HG02623 (cell line): ENCODE data around the gene MYLIP.

Experiments used
- ATAC-seq: cut with Tn5 transposase; IDR thresholded peaks from one replicate; pipeline ENCODE4 v1.9.1; 2021; ENCODE audit warnings: moderate library complexity; ENCODE audit not compliant: unreplicated experiment

The MYLIP gene

DNA sequence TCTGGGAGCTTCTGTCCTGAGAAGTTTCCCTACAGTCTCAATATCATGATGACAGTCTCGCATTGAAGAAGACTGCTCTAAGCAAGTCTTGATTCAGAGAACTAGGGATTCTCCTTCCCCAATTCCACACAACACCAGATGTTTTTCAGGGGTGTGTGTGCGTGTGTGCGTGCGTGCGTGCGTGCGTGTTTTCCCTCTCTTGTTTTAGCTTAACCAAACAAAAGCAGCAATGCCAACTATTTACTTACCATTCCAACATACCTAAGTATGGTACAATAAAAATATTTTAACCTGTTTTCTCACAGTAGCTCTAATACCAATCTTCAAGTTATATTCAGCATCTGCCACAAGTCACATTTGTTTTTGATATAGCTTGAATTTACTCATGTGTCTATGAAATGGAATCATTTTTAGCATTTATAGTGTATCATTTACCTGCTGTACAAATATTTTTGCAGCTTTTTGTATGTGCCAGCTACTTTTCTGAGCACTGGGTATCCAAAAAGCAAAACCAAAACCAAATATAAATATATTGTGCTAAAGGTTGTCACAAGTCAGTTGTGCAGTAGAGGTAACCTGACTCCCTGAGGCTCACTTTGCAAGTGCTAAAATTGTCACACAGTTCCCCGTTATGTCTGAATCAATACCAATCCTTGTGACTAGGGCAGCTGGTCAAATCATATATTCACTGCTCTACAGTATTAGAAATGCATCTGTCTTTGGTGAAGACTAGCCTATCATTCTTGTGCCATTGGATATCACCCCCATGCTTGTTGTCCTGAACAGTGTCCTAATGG, 21.7 kb upstream of the MYLIP start:
- ATAC-seq, result no peak

DNA sequence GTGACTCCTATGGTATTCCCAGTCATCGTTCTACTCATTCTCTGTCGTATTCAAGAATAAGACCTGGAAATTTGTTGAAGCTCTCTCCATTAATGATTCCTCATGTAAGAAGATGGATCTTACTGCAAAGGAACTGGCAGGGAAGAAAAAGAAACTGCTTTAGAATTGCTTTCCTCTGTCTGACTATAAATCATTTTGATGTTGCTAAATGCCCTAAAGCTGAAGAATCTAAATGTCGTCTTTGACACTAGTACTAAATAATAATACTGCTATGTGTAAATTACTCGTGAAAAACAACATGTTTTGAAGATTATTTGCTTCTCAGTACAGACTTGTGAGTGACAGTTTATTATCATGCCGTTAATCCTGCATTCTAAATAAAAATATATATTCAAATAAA, 20.5 kb upstream of the MYLIP start:
- no peak for ATAC-seq

DNA sequence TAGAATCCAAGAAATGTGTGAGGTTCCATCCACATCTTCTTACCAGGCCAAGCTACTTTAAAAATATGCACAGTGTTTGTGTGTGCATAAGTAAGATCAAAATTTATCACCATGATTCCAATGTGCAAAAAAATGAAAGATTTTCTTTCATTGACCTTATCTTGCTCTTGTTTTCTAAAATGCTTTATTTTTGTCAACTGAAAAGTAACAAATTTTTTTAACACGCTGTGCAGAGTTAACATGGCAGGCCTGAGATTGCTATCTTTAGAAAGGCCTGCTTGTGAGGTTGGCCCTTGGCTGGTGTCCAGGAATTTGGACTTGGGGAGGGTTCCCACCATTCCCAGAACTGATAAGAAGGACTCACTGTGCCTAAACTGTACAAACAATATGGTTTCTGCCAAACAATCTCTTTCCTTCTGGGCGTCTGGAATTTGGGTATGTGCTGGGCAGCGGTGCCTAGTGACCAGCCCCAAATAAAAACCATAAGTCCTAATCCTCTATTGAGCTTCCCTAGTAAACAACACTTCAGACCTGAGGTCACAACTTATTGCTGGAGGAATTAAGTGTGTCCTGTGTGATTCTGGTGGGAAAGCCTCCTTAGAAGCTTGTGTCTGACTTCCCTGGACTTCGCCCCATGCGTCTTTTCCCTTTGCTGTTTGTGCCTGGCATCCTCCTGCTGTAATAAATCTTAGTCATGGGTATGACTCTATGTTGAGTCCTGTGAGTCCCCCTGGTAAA, 19.8 kb upstream of the MYLIP start:
- ATAC-seq, result no peak

DNA sequence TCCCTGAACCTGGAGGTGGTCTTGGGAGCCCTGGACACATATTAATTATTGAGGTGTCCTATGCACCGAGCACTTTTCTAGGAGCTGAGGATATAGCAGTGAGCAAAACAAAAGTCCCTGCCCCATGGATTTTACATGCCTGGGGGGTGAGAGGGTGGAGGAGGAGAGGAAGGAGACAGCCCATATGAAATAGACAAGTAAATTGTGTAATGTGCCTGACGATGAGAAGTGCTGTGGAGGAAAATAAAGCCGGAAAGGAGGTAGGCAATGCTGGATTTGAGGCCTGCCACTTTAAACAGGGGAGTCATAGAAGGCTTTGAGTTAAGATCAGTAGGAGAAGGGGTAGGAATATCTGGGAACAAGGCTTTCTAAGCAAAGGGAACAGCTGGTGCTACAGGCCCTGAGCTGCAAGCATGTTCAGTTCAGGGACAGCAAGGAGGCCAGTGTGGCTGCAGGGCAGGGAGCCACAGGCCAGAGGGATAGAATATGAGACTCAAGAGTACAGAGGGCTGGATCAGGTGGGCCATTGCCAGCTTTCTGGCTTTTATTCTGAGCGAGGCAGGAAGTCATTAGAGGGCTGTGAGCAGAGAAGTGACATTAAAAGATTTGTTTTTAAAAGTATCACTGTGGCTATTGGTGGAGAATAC, 19.1 kb upstream of the MYLIP start:
- ATAC-seq, result no peak

DNA sequence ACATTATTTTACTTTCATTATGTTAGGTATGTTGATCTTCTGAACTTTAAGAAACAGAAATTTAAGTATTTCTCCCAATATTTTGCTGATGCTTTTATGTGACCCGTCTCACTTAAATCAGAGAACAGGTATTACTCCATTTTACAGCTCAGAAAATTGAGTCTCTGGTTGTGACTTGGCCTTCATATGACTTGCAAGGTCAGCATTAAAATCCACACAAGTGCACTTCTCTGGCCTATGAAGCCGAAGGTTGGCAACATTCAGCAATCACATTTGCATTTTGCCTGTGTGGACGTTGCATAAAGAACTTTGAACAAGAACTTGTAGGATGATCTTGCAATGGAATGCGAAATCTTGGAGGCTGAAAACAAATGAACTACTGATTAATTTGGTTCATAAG, 10.1 kb upstream of the MYLIP start:
- ATAC-seq, result no peak

DNA sequence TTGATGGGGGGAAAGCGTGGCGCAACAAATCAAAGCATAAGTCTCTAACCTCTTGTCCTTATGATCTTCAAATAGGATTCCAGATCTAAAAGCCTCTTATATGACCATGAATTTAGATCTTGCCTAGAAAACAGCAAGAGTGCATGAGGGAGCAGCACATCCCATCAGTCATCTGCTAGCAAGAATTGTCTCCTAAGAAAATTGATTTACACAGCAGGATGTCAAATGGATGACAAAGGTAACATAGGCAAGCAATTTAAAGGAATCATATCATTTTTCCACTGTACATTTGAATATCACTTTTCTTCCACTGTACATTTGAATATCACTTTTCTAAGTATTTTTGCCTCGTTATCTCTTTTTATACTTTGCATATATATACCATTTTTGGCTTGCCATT, 7.5 kb upstream of the MYLIP start:
- ATAC-seq, result no peak

DNA sequence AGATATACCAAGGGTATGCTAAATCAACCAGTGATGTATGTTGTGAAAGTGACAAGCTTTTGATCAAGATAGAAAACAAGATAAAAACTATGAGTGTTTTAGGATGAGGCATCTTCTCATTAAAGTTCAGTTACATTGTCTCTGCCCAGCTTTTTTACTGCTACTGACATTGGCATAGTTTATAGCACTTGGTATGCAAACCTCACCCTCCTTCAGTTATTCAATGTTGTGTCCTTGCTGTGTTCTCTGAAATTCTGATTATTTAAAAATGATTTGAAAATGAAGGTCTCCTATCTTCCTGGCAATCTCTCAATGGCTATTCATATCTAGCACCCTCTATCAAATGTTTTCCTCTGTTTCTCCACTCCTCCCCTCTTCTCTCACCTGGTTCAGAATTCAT, 6.7 kb upstream of the MYLIP start:
- ATAC-seq, result no peak

DNA sequence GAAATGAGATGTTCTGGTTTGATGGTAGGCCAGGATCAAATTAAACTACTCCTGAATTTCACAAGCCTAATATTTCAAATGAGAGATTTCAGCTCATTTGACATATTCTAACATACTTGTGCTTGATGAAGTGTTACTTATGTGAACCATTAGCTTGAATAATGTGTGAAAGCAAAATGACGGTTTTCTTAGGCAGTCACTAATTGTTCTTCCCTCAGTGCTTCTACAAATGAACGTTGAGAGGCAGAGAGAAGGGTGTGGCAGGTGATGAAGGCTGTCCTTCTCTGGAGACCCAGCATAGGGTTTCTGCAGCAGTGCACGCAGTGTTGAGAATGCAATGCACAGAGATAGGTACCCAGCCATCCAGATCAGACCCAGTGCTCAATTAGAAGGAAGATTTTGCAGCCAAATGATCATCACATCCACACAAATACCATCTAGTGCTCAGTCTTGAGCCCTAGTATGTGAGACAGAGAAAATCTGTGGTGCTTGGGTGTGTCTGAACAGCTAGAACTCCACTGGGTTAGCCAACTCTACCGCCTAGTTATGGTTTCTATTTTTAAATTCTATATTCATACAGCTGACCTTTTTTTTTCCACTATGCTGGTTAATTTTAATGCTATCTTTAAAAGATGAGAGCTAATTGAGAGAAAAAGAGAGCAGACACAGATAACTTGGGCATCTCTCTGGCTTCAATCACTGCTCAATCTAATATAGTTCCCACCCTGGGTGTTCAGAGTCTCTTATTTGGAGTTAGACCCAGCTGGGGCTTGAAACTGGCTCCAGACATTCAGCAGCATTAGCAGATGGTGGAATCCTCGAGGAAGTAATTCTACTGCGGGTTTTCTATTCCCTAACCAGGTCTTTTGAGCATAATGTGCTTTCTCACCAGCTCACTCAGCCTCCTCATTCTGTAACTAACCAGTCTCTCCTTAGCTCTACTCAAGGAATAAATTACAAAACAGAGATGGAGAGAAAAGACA, 4.4 kb upstream of the MYLIP start:
- ATAC-seq, result no peak

DNA sequence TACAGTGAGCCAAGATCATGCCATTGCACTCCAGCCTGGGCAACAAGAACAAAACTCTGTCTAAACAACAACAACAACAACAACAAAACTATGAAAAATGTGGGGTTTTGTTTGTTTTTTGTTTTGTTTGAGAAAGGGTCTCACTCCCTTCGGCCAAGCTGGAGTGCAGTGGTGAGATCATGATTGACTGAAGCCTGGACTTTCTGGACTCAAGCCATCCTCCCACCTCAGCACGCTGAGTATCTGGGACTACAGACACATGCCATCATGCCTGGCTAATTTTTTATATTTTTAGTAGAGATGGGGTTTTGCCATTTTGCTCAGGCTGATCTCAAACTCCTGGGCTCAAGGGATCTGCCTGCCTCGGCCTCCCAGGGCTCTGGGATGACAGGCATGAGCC, 2.8 kb upstream of the MYLIP start:
- no peak for ATAC-seq

DNA sequence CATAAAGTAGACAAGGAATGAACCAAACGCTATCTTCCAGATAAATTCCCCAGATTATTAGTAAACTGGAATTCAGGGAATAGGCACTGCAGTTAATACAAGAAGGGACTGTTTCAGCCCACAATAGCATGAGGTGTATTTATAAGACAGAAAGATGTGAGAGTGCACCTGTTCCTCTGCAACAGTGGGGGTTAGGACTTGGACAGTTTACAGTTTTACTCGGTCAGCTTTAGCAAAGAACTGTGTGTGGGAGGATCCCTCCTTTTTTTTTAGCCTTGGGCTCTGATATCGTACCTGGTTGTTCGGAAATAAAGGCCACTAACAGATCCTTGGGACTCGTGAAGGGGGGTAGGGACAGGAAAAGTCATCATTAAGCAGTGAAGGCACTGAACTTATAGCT, 2.0 kb upstream of the MYLIP start:
- ATAC-seq, result no peak

DNA sequence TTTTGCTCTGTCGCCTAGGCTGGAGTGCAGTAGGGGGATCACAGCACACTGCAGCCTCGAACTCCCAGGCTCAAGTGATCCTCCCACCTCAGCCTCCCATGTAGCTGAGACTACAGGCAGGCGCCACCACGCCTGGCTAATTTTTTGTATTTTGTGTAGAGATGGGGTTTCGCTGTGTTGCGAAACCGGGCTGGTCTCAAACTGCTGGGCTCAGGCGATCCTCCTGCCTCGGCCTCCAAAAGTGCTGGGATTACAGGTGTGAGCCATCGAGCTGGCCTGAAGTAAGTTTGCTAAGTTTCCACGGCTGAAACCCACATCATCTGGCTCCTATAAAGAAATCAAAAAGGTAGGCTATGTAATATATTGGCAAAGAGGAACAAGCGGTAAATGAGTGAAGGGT, 1.4 kb upstream of the MYLIP start:
- no peak for ATAC-seq

DNA sequence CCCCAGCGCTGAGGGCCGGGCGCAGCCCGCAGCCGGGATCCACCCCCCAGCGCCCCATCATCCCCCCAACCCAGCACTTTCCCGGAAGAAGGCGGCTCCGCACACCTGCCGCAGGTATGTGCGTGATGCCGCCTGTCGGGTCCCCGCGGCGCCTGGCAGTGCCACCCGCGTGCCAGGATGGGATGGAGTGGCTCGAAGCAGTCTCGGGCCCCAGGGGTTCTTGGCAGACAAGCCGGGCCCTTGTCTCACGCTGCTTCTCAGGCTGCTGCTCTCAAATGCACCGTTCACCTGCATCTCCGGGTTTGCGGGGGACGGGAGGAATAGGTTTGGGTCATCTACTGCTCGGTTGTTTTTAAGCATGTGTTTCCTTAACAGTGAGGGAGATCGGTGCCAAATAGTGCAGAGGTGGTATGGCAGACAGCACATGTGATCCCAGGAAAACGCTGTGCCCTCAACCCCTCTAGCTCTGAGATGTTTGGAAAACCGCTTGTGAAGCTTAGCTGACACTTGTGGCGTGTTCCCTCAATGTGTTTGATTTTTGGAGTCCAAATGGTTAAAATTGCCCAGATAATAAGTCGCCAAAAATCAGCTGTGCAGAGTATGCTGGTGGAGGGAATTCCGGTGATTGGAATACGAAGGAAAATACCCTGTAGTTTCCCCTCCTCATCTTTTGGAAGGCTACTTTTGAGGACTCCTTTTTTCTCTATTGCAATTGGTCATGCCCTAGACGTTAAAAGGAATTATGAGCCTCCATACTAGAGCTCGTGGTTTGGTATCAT, 926 bp downstream of the MYLIP start:
- peak; percentile 0 for ATAC-seq

DNA sequence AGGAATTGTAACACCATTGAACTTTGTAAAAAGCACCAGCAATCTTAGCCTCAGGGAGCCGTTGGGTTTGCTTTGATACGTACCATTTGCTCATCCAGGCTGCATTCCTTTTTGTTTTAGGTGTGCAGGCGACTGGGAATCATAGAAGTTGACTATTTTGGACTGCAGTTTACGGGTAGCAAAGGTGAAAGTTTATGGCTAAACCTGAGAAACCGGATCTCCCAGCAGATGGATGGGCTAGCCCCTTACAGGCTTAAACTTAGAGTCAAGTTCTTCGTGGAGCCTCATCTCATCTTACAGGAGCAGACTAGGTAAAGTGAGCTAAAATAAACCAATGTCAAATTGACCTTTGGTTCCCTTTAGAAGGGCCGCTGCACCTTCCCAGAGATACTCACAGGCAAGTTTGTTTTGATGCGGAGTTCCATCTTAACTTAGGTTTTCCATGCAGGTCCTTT, 1.6 kb downstream of the MYLIP start:
- ATAC-seq, result no peak

DNA sequence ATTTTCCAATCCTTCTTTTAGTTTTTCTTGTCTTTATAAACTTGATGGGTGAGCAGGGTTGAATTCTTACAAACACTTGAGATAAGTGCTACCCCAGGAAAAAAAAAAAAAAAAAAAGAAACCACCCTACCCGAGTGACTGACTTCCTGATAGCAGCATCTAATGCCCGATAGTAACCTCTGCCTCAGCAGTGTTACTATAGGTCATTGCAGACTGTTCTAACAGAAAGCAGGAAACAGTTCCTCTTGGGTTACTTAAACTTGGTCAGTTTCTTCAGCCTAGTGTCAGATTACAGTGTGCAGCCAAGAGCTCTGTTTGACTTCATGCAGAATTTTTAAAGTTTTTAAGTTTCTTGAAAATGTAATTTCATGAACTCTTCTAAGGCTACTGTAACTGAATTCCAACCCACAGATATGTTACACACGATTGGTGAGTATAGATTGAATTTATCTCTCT, 2.1 kb downstream of the MYLIP start:
- peak; percentile 57 for ATAC-seq

DNA sequence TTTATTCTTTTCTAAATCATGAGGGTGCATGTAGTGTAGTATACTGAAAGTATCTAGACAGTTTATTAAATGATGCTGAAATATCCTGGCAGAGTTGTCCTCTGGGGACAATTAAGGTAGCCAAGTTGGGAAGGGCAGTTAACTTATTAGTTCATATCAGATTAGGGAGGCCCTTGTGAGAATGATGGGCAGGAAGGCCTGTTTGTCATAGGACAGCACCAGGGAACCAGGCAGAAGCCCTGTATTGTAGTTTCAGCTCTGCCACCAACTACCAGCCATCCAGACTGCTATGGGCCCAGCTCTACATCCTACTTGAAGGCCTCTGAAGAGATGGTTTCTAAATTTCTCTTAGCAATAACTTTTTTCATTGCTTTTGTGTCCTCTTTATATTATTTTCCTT, 4.0 kb downstream of the MYLIP start:
- ATAC-seq, result no peak

DNA sequence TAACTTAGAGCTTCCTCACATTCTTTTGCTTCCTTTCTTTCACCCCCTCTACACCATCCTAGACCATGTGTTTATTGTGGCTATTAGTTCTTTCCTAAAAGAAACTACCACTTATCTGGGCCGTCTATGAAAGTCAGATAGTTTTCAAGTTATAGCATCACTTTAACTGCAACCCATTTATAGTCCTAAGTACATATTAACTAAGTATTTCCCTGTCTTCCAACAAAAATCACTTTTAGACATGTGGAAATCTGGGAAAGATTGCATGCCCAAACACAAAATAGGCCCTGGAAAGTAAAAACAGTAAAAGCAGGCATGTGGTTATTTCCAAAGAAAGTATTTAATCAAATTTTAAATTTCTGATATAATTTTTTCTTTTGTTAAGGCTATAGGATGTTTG, 5.5 kb downstream of the MYLIP start:
- no peak for ATAC-seq

DNA sequence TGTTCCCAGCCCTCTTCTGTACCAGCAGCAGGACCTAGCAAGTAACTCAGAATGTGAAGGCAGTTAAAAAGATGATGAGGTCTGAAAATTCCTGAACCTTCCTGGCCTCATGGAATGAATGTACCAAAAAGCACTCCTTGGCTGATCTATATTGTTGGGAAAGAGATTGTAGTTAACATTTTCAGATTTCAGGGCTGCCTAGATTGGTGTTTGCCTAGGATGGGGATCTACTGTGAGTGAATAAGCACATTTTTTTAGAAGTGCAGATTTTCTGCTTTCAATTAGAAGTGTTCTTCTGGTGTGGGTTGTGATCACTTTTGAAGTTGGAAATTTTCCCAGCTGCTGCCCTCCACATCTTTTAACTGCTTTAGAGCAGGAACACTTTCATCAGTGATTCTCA, 6.2 kb downstream of the MYLIP start:
- no peak for ATAC-seq

DNA sequence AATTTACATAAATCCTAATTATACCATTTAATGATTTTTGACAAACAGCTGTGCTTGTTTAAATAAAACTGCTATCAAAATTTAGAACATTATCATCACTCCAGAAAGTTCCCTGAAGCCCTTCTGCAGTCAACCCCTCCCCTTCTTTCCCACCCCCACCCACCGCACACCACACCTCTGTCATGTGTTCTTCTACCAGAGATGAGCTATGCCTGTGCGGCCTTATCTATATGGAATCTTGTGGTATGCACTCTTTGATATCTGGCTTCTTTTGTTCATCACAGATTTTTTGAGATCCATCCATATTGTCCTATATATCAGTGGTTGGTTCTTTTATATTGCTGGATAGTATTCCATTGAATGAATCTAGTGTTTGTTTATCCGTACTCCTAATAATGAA, 7.2 kb downstream of the MYLIP start:
- ATAC-seq, result no peak

DNA sequence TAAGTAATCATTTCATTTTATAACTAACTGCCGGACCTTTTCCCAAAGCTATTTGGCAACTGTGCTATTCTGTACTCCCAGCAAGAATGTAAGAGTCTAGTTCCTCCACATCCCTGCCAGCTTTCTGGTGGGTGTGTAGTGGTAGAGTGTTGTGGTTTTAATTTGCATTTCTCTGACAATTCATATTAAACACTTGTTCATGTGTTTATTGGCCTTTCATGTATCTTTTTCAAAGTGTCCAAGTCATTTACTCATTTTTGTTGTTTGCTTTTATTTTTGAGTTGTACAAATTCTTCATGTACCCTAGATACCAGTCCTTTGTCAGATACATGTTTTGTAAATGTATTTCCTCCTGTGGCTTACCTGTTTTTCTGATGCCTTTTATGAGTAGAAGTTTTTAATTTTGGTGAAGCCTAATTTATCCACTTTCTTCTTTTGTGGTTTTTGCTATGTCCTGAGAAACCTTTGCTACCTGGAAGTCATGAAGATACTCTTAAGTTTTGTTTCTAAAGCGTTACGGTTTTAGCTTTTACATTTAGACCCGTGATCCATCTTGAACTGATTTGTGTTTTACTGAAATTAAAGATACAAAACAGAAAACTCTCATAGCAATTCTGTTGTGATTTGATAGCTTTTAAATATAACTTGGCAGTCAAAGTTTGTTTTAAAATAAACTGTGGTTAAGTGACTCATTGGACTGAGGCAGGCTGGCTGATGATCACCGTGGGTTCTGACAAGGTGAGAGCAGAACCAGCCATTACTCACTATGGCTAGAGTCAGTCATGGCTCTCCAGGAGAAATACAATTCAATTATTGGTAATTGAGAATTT, 8.0 kb downstream of the MYLIP start:
- peak; percentile 50 for ATAC-seq
